Measurements from ENCODE around the gene ASTN2. TPM values are rescaled to one million over a fixed set of nuclear protein-coding genes. Genes with fewer than 3 reads are reported as not detected.
A peak's percentile ranks its signal among the peaks of the same experiment; 100 is the strongest.

ASTN2 gene
- polyA plus RNA-seq, 1 donor from 2014 or later = 6.8 TPM

DNA sequence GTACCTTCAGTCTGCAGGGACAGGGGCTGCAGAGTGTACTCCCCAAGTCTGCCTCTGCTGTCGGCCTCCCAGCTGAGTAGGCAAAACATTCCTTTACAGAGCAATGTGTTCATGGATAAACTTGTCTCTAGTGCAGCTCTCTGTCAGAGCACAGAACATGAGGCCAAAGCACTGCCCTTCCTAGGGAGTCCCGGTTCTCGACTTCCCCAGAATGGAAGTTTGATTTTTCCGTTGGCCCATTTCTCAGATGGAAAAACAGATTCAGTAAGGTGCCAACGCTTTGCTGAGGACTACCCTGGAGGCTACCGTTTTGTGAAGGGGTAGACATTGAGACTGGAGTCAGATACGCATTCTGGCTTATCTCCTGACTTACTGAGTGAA is 728.2 kb downstream of the ASTN2 start:
- Histone ChIP-seq H3K4me3 (ENCODE audit: low read length) (peak overlapping the region; percentile 72), H4K20me1 (ENCODE audit: insufficient read depth) (no peaks in the 10 kb centered on the region), H2AFZ (ENCODE audit: low read depth, low read length) (peak overlapping the region; percentile 71), H3K9me2 (ENCODE audit: insufficient read depth, low read length) (no peaks in the 10 kb centered on the region), H3K27me3 (ENCODE audit: insufficient read depth, low read depth, low read length) (no peaks in the 10 kb centered on the region), H3K4me2 (ENCODE audit: low read length) (peak overlapping the region; percentile 22), H3K9ac (ENCODE audit: low read length) (peak overlapping the region; percentile 82), H3K79me2 (replicated peaks; ENCODE audit: insufficient read depth, low read length) (peaks cover 21% of the 10 kb centered on the region), H3K9me3 (ENCODE audit: low read length) (no peaks in the 10 kb centered on the region), H3F3A (ENCODE audit: insufficient read depth, low read length, poor library complexity, severe bottlenecking) (no peaks in the 10 kb centered on the region), H3K36me3 (ENCODE audit: insufficient read depth, low read length) (no peaks in the 10 kb centered on the region), H3K27ac (ENCODE audit: low read length) (peak overlapping the region; percentile 64)
- TF ChIP-seq TAF1 (IDR thresholded peaks at IDR 0.05; ENCODE audit: low read depth) (no peak), MXI1 (conservative IDR thresholded peaks at IDR 0.05; ENCODE audit: poor library complexity, severe bottlenecking) (no peak), RAD21 (conservative IDR thresholded peaks at IDR 0.05) (no peak), EZH2 (IDR thresholded peaks at IDR 0.05; ENCODE audit: borderline replicate concordance, insufficient read depth, low read length, poor library complexity, severe bottlenecking) (no peak)

DNA sequence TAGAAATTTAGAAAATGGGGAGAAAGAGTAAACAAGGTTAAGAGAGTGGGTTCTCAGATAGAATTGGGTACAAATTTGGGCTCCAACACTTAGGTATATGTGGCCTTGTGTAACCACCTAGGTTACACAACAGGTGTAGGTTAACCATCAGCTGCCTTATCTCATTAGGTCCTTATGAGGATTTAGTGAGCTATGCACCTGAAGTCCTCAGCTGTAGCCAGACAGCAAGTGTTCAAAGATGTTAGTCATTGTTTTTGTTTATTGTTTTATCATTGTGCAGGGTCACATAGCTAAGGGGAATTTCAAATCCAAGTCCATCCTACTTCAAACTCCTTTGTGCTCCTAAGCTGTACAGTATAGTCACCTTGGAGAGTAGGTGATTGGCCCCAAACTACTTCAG is 728.7 kb downstream of the ASTN2 start:
- H3K36me3 ChIP-seq (ENCODE audit: insufficient read depth, low read length) = no peaks in the 10 kb centered on the region
- H4K20me1 ChIP-seq (ENCODE audit: insufficient read depth) = no peaks in the 10 kb centered on the region
- no peaks in the 10 kb centered on the region for H3K9me3 ChIP-seq (ENCODE audit: low read length)
- H2AFZ ChIP-seq (ENCODE audit: low read depth, low read length) = no peak overlapping the region
- no peak overlapping the region for H3K4me3 ChIP-seq (ENCODE audit: low read length)
- no peak overlapping the region for H3K9ac ChIP-seq (ENCODE audit: low read length)
- no peak for TF ChIP-seq RAD21 (conservative IDR thresholded peaks at IDR 0.05)
- TF ChIP-seq POLR2AphosphoS5 (IDR thresholded peaks at IDR 0.05) = no peak
- TF ChIP-seq TAF1 (IDR thresholded peaks at IDR 0.05; ENCODE audit: low read depth) = no peak
- TF ChIP-seq MXI1 (conservative IDR thresholded peaks at IDR 0.05; ENCODE audit: poor library complexity, severe bottlenecking) = no peak
- TF ChIP-seq, protein P1, sequence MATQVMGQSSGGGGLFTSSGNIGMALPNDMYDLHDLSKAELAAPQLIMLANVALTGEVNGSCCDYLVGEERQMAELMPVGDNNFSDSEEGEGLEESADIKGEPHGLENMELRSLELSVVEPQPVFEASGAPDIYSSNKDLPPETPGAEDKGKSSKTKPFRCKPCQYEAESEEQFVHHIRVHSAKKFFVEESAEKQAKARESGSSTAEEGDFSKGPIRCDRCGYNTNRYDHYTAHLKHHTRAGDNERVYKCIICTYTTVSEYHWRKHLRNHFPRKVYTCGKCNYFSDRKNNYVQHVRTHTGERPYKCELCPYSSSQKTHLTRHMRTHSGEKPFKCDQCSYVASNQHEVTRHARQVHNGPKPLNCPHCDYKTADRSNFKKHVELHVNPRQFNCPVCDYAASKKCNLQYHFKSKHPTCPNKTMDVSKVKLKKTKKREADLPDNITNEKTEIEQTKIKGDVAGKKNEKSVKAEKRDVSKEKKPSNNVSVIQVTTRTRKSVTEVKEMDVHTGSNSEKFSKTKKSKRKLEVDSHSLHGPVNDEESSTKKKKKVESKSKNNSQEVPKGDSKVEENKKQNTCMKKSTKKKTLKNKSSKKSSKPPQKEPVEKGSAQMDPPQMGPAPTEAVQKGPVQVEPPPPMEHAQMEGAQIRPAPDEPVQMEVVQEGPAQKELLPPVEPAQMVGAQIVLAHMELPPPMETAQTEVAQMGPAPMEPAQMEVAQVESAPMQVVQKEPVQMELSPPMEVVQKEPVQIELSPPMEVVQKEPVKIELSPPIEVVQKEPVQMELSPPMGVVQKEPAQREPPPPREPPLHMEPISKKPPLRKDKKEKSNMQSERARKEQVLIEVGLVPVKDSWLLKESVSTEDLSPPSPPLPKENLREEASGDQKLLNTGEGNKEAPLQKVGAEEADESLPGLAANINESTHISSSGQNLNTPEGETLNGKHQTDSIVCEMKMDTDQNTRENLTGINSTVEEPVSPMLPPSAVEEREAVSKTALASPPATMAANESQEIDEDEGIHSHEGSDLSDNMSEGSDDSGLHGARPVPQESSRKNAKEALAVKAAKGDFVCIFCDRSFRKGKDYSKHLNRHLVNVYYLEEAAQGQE (IDR thresholded peaks at IDR 0.05; ENCODE audit: borderline replicate concordance) = no peak
- H3K27me3 ChIP-seq (ENCODE audit: insufficient read depth, low read depth, low read length) = no peaks in the 10 kb centered on the region
- H3K4me2 ChIP-seq (ENCODE audit: low read length) = no peak overlapping the region
- no peak overlapping the region for H3K27ac ChIP-seq (ENCODE audit: low read length)
- H3K79me2 ChIP-seq (replicated peaks; ENCODE audit: insufficient read depth, low read length) = peaks cover 18% of the 10 kb centered on the region
- H3F3A ChIP-seq (ENCODE audit: insufficient read depth, low read length, poor library complexity, severe bottlenecking) = no peaks in the 10 kb centered on the region
- H3K9me2 ChIP-seq (ENCODE audit: insufficient read depth, low read length) = no peaks in the 10 kb centered on the region

DNA sequence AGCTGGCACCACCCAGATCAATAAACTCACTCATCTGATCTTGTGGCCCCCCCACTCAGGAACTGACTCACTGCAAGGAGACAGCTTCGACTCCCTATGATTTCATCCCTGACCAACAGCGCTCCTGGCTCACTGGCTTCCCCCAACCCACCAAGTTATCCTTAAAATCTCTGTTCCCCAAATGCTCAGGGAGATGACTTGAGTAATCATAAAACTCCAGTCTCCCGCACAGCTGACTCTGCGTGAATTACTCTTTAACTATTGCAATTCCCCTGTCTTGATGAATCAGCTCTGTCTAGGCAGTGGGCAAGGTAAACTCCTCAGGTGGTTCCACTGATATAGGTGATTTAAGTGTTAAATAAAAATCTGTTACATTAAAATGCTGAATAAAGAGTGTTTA is 729.7 kb downstream of the ASTN2 start:
- Histone ChIP-seq H3K27ac (ENCODE audit: low read length) (no peak overlapping the region), H3F3A (ENCODE audit: insufficient read depth, low read length, poor library complexity, severe bottlenecking) (no peaks in the 10 kb centered on the region), H3K9me3 (ENCODE audit: low read length) (no peaks in the 10 kb centered on the region), H3K9me2 (ENCODE audit: insufficient read depth, low read length) (no peaks in the 10 kb centered on the region), H3K36me3 (ENCODE audit: insufficient read depth, low read length) (no peaks in the 10 kb centered on the region), H2AFZ (ENCODE audit: low read depth, low read length) (no peak overlapping the region), H3K4me2 (ENCODE audit: low read length) (no peak overlapping the region), H3K9ac (ENCODE audit: low read length) (no peak overlapping the region), H3K27me3 (ENCODE audit: insufficient read depth, low read depth, low read length) (no peaks in the 10 kb centered on the region), H3K79me2 (replicated peaks; ENCODE audit: insufficient read depth, low read length) (peaks cover 18% of the 10 kb centered on the region), H3K4me3 (ENCODE audit: low read length) (no peak overlapping the region), H4K20me1 (ENCODE audit: insufficient read depth) (no peaks in the 10 kb centered on the region)
- TF ChIP-seq, protein P2, sequence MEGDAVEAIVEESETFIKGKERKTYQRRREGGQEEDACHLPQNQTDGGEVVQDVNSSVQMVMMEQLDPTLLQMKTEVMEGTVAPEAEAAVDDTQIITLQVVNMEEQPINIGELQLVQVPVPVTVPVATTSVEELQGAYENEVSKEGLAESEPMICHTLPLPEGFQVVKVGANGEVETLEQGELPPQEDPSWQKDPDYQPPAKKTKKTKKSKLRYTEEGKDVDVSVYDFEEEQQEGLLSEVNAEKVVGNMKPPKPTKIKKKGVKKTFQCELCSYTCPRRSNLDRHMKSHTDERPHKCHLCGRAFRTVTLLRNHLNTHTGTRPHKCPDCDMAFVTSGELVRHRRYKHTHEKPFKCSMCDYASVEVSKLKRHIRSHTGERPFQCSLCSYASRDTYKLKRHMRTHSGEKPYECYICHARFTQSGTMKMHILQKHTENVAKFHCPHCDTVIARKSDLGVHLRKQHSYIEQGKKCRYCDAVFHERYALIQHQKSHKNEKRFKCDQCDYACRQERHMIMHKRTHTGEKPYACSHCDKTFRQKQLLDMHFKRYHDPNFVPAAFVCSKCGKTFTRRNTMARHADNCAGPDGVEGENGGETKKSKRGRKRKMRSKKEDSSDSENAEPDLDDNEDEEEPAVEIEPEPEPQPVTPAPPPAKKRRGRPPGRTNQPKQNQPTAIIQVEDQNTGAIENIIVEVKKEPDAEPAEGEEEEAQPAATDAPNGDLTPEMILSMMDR (IDR thresholded peaks at IDR 0.05; ENCODE audit: poor library complexity, severe bottlenecking) = no peak
- no peak for TF ChIP-seq MXI1 (conservative IDR thresholded peaks at IDR 0.05; ENCODE audit: poor library complexity, severe bottlenecking)
- no peak for TF ChIP-seq SMC3 (conservative IDR thresholded peaks at IDR 0.05; ENCODE audit: poor library complexity)
- no peak for TF ChIP-seq RAD21 (conservative IDR thresholded peaks at IDR 0.05)
- TF ChIP-seq, protein P1 (IDR thresholded peaks at IDR 0.05; ENCODE audit: borderline replicate concordance) = no peak
- no peak for TF ChIP-seq EP300 (conservative IDR thresholded peaks at IDR 0.05; ENCODE audit: poor library complexity, severe bottlenecking)
- TF ChIP-seq TAF1 (IDR thresholded peaks at IDR 0.05; ENCODE audit: low read depth) = no peak
- TF ChIP-seq POLR2AphosphoS5 (IDR thresholded peaks at IDR 0.05) = no peak
- TF ChIP-seq EZH2 (IDR thresholded peaks at IDR 0.05; ENCODE audit: borderline replicate concordance, insufficient read depth, low read length, poor library complexity, severe bottlenecking) = no peak
